Measurements from ENCODE around the gene LMTK2. TPM values are rescaled to one million over a fixed set of nuclear protein-coding genes. Genes with fewer than 3 reads are reported as not detected.

The LMTK2 gene
- total and polyA plus RNA-seq, 4 donors, result 15.2 to 29.3 (median 22.2) TPM

GRCh38 chr7:98149116-98149692 lies 42.5 kb downstream of the LMTK2 start:
- H3K9me3 ChIP-seq (ENCODE audit: control insufficient read depth, insufficient read depth, low read length), result no peaks in the 10 kb centered on the region
- H3K27ac ChIP-seq (ENCODE audit: low read depth, low read length), result no peak overlapping the region
- no peak overlapping the region for H3K4me3 ChIP-seq (ENCODE audit: low read depth, low read length)
- no peaks in the 10 kb centered on the region for H3K27me3 ChIP-seq (ENCODE audit: control insufficient read depth, insufficient read depth, low read length)
- DNase-seq (ENCODE audit: low read depth in 4 of 6, low spot score in 6 of 6), result no peak
- H3K4me1 ChIP-seq (ENCODE audit: control insufficient read depth, insufficient read depth, low read length), result no peaks in the 10 kb centered on the region
- peaks cover 19% of the 10 kb centered on the region for H3K36me3 ChIP-seq (ENCODE audit: control insufficient read depth, insufficient read depth, low read length)
- WGBS (ENCODE audit: insufficient coverage), result 94% methylated on average over 2 of the region's 6 CpGs

DNA sequence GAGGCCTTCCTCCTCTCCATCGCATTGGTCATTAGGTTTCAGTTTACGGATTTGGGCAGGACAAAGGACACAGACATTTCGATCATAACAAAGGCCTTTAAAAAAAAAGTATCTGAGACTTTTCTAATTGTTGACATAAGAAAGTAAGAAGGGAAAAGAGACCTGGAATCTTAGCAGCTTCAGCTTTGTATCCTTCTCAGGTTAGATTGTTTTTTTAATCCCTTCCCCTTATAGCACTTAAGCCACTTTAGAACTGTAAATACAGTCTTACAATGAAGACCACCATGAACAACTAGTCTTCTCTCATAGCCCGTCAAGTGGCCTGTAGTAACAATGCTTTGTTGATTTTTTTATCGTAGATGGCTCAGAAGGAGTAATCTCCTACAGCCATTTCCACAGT lies 45.2 kb downstream of the LMTK2 start:
- H3K27me3 ChIP-seq (ENCODE audit: control insufficient read depth, insufficient read depth, low read length), result no peaks in the 10 kb centered on the region
- H3K27ac ChIP-seq (ENCODE audit: low read depth, low read length), result no peak overlapping the region
- H3K4me1 ChIP-seq (ENCODE audit: control insufficient read depth, insufficient read depth, low read length), result no peaks in the 10 kb centered on the region
- no peak for DNase-seq (ENCODE audit: low read depth in 4 of 6, low spot score in 6 of 6)
- H3K9me3 ChIP-seq (ENCODE audit: control insufficient read depth, insufficient read depth, low read length), result no peaks in the 10 kb centered on the region
- WGBS (ENCODE audit: insufficient coverage), result 80% methylated on average over 1 of the region's 5 CpGs
- no peak overlapping the region for H3K4me3 ChIP-seq (ENCODE audit: low read depth, low read length)
- H3K36me3 ChIP-seq (ENCODE audit: control insufficient read depth, insufficient read depth, low read length), result peaks cover 31% of the 10 kb centered on the region

DNA sequence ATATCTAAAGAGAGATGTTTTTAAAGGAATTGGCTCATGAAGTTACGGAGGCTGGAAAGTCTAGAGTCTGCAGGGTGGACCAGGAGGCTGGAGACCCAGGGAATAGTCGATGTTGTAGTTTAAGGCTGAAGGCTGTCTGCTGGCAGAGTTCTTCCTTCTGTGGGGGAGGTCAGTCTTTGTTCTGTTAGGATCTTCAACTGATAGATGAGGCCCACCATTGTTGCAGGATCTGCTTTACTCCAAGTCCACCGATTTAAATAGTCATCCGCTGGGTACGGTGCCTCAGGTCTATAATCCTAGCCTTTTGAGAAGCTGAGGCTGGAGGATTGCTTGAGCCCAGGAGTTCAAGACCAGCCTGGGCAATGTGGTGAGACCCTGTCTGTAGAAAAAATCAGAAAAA lies 50.0 kb downstream of the LMTK2 start:
- Histone ChIP-seq H3K27ac (ENCODE audit: low read depth, low read length) (no peak overlapping the region), H3K4me3 (ENCODE audit: low read depth, low read length) (no peak overlapping the region), H3K9me3 (ENCODE audit: control insufficient read depth, insufficient read depth, low read length) (no peaks in the 10 kb centered on the region), H3K4me1 (ENCODE audit: control insufficient read depth, insufficient read depth, low read length) (no peaks in the 10 kb centered on the region), H3K36me3 (ENCODE audit: control insufficient read depth, insufficient read depth, low read length) (peaks cover 31% of the 10 kb centered on the region), H3K27me3 (ENCODE audit: control insufficient read depth, insufficient read depth, low read length) (no peaks in the 10 kb centered on the region)
- DNase-seq (ENCODE audit: low read depth in 4 of 6, low spot score in 6 of 6), result no peak
- 100% methylated on average over 5 of the region's 5 CpGs for WGBS (ENCODE audit: insufficient coverage)

GRCh38 chr7:98157761-98158160 lies 51.1 kb downstream of the LMTK2 start:
- no peak for DNase-seq (ENCODE audit: low read depth in 4 of 6, low spot score in 6 of 6)
- Histone ChIP-seq H3K9me3 (ENCODE audit: control insufficient read depth, insufficient read depth, low read length) (no peaks in the 10 kb centered on the region), H3K36me3 (ENCODE audit: control insufficient read depth, insufficient read depth, low read length) (peaks cover 24% of the 10 kb centered on the region), H3K27ac (ENCODE audit: low read depth, low read length) (no peak overlapping the region), H3K4me3 (ENCODE audit: low read depth, low read length) (no peak overlapping the region), H3K27me3 (ENCODE audit: control insufficient read depth, insufficient read depth, low read length) (no peaks in the 10 kb centered on the region), H3K4me1 (ENCODE audit: control insufficient read depth, insufficient read depth, low read length) (no peaks in the 10 kb centered on the region)
- WGBS (ENCODE audit: insufficient coverage), result 87% methylated on average over 3 of the region's 4 CpGs

GRCh38 chr7:98162758-98163157 lies 56.1 kb downstream of the LMTK2 start:
- Histone ChIP-seq H3K36me3 (ENCODE audit: control insufficient read depth, insufficient read depth, low read length) (peaks cover 19% of the 10 kb centered on the region), H3K4me3 (ENCODE audit: low read depth, low read length) (no peak overlapping the region), H3K27ac (ENCODE audit: low read depth, low read length) (no peak overlapping the region), H3K9me3 (ENCODE audit: control insufficient read depth, insufficient read depth, low read length) (no peaks in the 10 kb centered on the region), H3K4me1 (ENCODE audit: control insufficient read depth, insufficient read depth, low read length) (peaks cover 10% of the 10 kb centered on the region), H3K27me3 (ENCODE audit: control insufficient read depth, insufficient read depth, low read length) (no peaks in the 10 kb centered on the region)
- WGBS (ENCODE audit: insufficient coverage), result 83% methylated on average over 1 of the region's 3 CpGs
- no peak for DNase-seq (ENCODE audit: low read depth in 4 of 6, low spot score in 6 of 6)

DNA sequence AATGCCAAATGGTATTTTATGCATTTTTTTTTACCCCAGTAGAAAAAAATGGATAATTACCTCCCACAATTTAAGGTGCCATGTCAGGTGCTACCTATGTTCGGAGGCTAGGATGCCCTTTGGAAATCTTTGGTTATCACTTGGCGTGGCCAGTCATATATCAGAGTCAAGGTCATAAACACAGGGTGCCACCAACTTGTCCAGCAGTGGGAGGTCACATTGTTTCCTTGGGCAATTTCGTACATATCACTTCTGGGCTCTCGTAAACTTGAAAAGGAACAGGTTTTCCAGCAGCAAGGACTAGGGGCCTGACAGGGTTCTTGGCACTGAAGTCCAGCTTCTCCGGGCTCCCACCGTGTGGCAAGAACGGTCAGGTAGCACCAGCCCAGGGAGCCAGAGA lies 56.6 kb downstream of the LMTK2 start:
- Histone ChIP-seq H3K4me1 (ENCODE audit: control insufficient read depth, insufficient read depth, low read length) (peaks cover 15% of the 10 kb centered on the region), H3K4me3 (ENCODE audit: low read depth, low read length) (no peak overlapping the region), H3K27ac (ENCODE audit: low read depth, low read length) (no peak overlapping the region), H3K27me3 (ENCODE audit: control insufficient read depth, insufficient read depth, low read length) (no peaks in the 10 kb centered on the region), H3K36me3 (ENCODE audit: control insufficient read depth, insufficient read depth, low read length) (peaks cover 19% of the 10 kb centered on the region), H3K9me3 (ENCODE audit: control insufficient read depth, insufficient read depth, low read length) (no peaks in the 10 kb centered on the region)
- DNase-seq (ENCODE audit: low read depth in 4 of 6, low spot score in 6 of 6), result no peak
- 73% methylated on average over 7 of the region's 7 CpGs for whole genome bisulfite sequencing (ENCODE audit: insufficient coverage)

GRCh38 chr7:98163704-98164494 lies 57.2 kb downstream of the LMTK2 start:
- WGBS (ENCODE audit: insufficient coverage), result 67% methylated on average over 14 of the region's 16 CpGs
- H3K9me3 ChIP-seq (ENCODE audit: control insufficient read depth, insufficient read depth, low read length), result no peaks in the 10 kb centered on the region
- no peak overlapping the region for H3K27ac ChIP-seq (ENCODE audit: low read depth, low read length)
- DNase-seq (ENCODE audit: low read depth in 4 of 6, low spot score in 6 of 6), result peak in 1 of 6 donors; percentile 69
- H3K4me1 ChIP-seq (ENCODE audit: control insufficient read depth, insufficient read depth, low read length), result peaks cover 18% of the 10 kb centered on the region
- H3K4me3 ChIP-seq (ENCODE audit: low read depth, low read length), result no peak overlapping the region
- H3K36me3 ChIP-seq (ENCODE audit: control insufficient read depth, insufficient read depth, low read length), result peaks cover 19% of the 10 kb centered on the region
- H3K27me3 ChIP-seq (ENCODE audit: control insufficient read depth, insufficient read depth, low read length), result no peaks in the 10 kb centered on the region

DNA sequence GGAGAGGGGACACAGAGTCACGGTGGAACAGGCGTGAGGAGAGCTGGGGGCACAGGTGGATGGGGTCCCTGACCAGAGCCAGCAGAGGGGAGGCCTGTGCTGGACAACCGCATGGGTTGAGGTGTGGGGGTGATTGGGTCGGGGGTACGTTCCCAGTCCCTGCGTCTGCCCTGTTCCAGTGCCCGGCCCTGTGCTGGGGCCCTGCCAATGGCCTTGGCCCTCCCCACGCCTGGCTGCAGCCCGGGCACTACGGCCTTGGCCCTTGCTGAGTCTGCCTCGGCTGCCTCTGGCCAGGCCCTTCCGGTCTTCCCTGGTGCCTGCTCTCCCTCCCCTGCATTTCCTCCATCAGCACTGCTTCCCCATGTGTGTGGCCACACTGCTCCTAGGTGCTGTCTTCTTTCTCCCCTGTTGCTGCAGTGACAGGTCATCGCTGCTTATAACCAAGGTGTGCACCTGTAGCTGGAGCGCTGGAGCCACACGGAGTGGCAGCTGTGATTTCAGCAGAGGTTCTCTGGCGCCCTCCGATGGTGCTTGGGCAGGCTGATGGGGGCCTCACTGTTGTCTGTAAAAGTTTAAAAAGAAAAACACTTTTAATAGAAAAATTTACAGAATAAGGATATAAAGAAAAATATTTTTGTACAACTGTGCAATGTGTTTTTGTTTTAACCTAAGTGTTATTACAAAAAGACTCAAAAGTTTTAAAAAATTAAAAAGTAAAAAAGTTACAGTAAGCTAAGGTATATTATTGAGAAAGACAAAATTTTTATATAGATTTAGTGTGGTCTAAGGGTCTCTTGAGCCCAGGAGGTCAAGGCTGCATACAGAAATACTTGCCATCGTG lies 59.4 kb downstream of the LMTK2 start:
- Histone ChIP-seq H3K9me3 (ENCODE audit: control insufficient read depth, insufficient read depth, low read length) (no peaks in the 10 kb centered on the region), H3K27ac (ENCODE audit: low read depth, low read length) (no peak overlapping the region), H3K27me3 (ENCODE audit: control insufficient read depth, insufficient read depth, low read length) (no peaks in the 10 kb centered on the region), H3K4me1 (ENCODE audit: control insufficient read depth, insufficient read depth, low read length) (peaks cover 24% of the 10 kb centered on the region), H3K36me3 (ENCODE audit: control insufficient read depth, insufficient read depth, low read length) (peaks cover 19% of the 10 kb centered on the region), H3K4me3 (ENCODE audit: low read depth, low read length) (no peak overlapping the region)
- peak in 2 of 6 donors; percentile 44 to 59 for DNase-seq (ENCODE audit: low read depth in 4 of 6, low spot score in 6 of 6)
- 71% methylated on average over 16 of the region's 18 CpGs for WGBS (ENCODE audit: insufficient coverage)

DNA sequence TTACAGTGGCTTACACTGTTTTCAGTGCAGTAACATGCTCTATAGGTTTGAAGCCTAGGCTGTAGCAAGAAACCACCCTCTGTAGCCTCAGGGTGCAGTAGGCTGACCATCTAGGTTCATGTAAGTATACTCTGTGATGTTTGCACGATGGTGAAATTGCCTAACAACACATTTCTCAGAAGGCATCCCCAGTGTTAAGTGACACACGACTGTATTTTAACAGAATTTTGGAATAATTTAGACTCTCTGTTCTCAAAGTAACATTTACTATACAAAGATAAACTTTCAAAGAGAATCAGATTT lies 60.0 kb downstream of the LMTK2 start:
- Histone ChIP-seq H3K27me3 (ENCODE audit: control insufficient read depth, insufficient read depth, low read length) (no peaks in the 10 kb centered on the region), H3K27ac (ENCODE audit: low read depth, low read length) (no peak overlapping the region), H3K9me3 (ENCODE audit: control insufficient read depth, insufficient read depth, low read length) (no peaks in the 10 kb centered on the region), H3K36me3 (ENCODE audit: control insufficient read depth, insufficient read depth, low read length) (peaks cover 22% of the 10 kb centered on the region), H3K4me3 (ENCODE audit: low read depth, low read length) (no peak overlapping the region), H3K4me1 (ENCODE audit: control insufficient read depth, insufficient read depth, low read length) (peaks cover 28% of the 10 kb centered on the region)
- DNase-seq (ENCODE audit: low read depth in 4 of 6, low spot score in 6 of 6), result no peak
- no CpG with 5 or more reads among the region's 2 CpGs for WGBS (ENCODE audit: insufficient coverage)
